K562 treated with DMSO at 1 percent for 4 hours (cell line): ENCODE results near the gene PSMD2. TPM values are rescaled to one million over a fixed set of nuclear protein-coding genes. Genes with fewer than 3 reads are reported as not detected.

ENCODE experiments used
- total RNA-seq: library from RNA; unstranded; fragments of 300-600 nt; gene quantifications from 2 replicates; pipeline ENCODE4 v1.2.3, GENCODE V29; 2022; ENCODE audit not compliant: insufficient read depth

Gene PSMD2
- 314 and 374 TPM in 2 replicates for total RNA-seq

GRCh38 chr3:184298759-184299487, at the start of gene PSMD2:
Gene PSMD2 (plus strand): TSS chr3:184299241. CDS start chr3:184299267, 26 bp downstream.

GRCh38 chr3:184249412-184250166, 49.5 kb upstream of the PSMD2 start, which contains the start of gene EEF1AKMT4:
Gene EEF1AKMT4 (plus strand): TSS chr3:184249672. CDS start chr3:184249695, 23 bp downstream.

GRCh38 chr3:184261270-184261853, 37.7 kb upstream of the PSMD2 start, which contains the start of gene CAMK2N2:
Gene CAMK2N2 (minus strand): TSS chr3:184261553. CDS start chr3:184261285, 268 bp downstream.

GRCh38 chr3:184275961-184276910, 22.8 kb upstream of the PSMD2 start, which contains the start of gene ECE2:
Gene ECE2 (plus strand): TSS chr3:184276022. CDS start chr3:184276154, 132 bp downstream.

GRCh38 chr3:184314363-184314699, 15.3 kb downstream of the PSMD2 start, which contains the start of gene EIF4G1:
Gene EIF4G1 (plus strand): TSS chr3:184314606. CDS start chr3:184315797, 1,191 bp downstream.

GRCh38 chr3:184337399-184337714, 38.3 kb downstream of the PSMD2 start, which contains the start of gene FAM131A:
Gene FAM131A (plus strand): TSS chr3:184337600. CDS start chr3:184337631, 31 bp downstream.

Other genes starting within 250 kb of the PSMD2 start
- gene HTR3C, start 246.2 kb upstream of the PSMD2 start, total RNA-seq: not detected in 2 replicates
- gene HTR3E, start 202.2 kb upstream of the PSMD2 start, total RNA-seq: not detected in 2 replicates
- gene EIF2B5, start 163.9 kb upstream of the PSMD2 start, total RNA-seq: 49.5 and 63.6 TPM in 2 replicates
- gene DVL3, start 143.9 kb upstream of the PSMD2 start, total RNA-seq: 46.2 and 64.6 TPM in 2 replicates
- gene AP2M1, start 124.4 kb upstream of the PSMD2 start, total RNA-seq: 500 and 530 TPM in 2 replicates
- 26.8 and 32.8 TPM in 2 replicates for gene ABCF3, start 113.0 kb upstream of the PSMD2 start, total RNA-seq
- 0.17 and 2.7 TPM in 2 replicates for gene VWA5B2, start 69.7 kb upstream of the PSMD2 start, total RNA-seq
- gene ALG3, start 50.3 kb upstream of the PSMD2 start, total RNA-seq: 91.9 and 93.1 TPM in 2 replicates
- gene EEF1AKMT4, start 49.6 kb upstream of the PSMD2 start, total RNA-seq: 10.2 and 12.8 TPM in 2 replicates
- gene CAMK2N2, start 37.7 kb upstream of the PSMD2 start, total RNA-seq: not detected in 2 replicates
- not detected in 2 replicates for gene ECE2, start 23.2 kb upstream of the PSMD2 start, total RNA-seq
- 181 and 217 TPM in 2 replicates for gene EIF4G1, start 15.4 kb downstream of the PSMD2 start, total RNA-seq
- 9.5 and 16.5 TPM in 2 replicates for gene FAM131A, start 38.4 kb downstream of the PSMD2 start, total RNA-seq
- gene CLCN2, start 62.4 kb downstream of the PSMD2 start, total RNA-seq: 4.1 and 8.9 TPM in 2 replicates
- 84.6 and 90.7 TPM in 2 replicates for gene POLR2H, start 62.5 kb downstream of the PSMD2 start, total RNA-seq
- gene THPO, start 79.0 kb downstream of the PSMD2 start, total RNA-seq: not detected in 2 replicates
- gene CHRD, start 80.8 kb downstream of the PSMD2 start, total RNA-seq: 1.2 TPM in 1 of 2 replicates, not detected in the other